Karpas-422 (cell line): ENCODE data around the gene MAP1LC3A. TPM values are rescaled to one million over a fixed set of nuclear protein-coding genes. Genes with fewer than 3 reads are reported as not detected.
"Not testable (repeated sequence)": the region's sequence is repeated elsewhere in the genome, so short reads cannot be mapped to it uniquely, and the experiment has no call there.

Source experiments
- DNase-seq: peaks from one replicate; pipeline ENCODE4 v3.0.0-alpha.2; 2015
- H2AFZ ChIP-seq: fragments of 200-600 bp; sonication (generic); 2 replicates; pipeline ENCODE4 v1.6.1; 2014; ENCODE audit warnings: antibody characterized with exemption, low read length, mixed read lengths
- H3K27ac ChIP-seq: fragments of 200-600 bp; sonication (generic); 2 replicates; pipeline ENCODE4 v1.5.1; 2014; ENCODE audit warnings: mild to moderate bottlenecking, low read length, moderate library complexity
- H3K27me3 ChIP-seq: fragments of 200-600 bp; sonication (generic); 2 replicates; pipeline ENCODE4 v1.6.1; 2014; ENCODE audit warnings: low read length, mixed read lengths
- H3K36me3 ChIP-seq: fragments of 200-600 bp; sonication (generic); 2 replicates; pipeline ENCODE4 v1.6.1; 2014; ENCODE audit warnings: low read length, mixed read lengths; ENCODE audit not compliant: insufficient read depth
- H3K4me1 ChIP-seq: fragments of 200-600 bp; sonication (generic); 2 replicates; pipeline ENCODE4 v1.6.1; 2014; ENCODE audit warnings: mild to moderate bottlenecking, low read length, mixed read lengths
- H3K4me2 ChIP-seq: fragments of 200-600 bp; sonication (generic); 2 replicates; pipeline ENCODE4 v1.6.1; 2014; ENCODE audit warnings: low read length, low read depth, mild to moderate bottlenecking; ENCODE audit not compliant: poor library complexity, severe bottlenecking
- H3K4me3 ChIP-seq: fragments of 200-600 bp; sonication (generic); 2 replicates; pipeline ENCODE4 v1.5.1; 2014; ENCODE audit warnings: mild to moderate bottlenecking, antibody characterized with exemption, low read length, mixed read lengths
- H3K79me2 ChIP-seq: fragments of 200-600 bp; sonication (generic); 2 replicates; pipeline ENCODE4 v1.6.1; 2014; ENCODE audit warnings: mild to moderate bottlenecking, low read length, mixed read lengths
- H3K9ac ChIP-seq: fragments of 200-600 bp; sonication (generic); 2 replicates; pipeline ENCODE4 v1.6.0; 2014; ENCODE audit warnings: low read length
- H3K9me2 ChIP-seq: fragments of 200-600 bp; sonication (generic), shearing (Covaris generic); replicated peaks from 2 replicates; pipeline ENCODE4 v1.6.0; 2014; ENCODE audit warnings: mild to moderate bottlenecking, low read length, moderate library complexity; ENCODE audit not compliant: insufficient read depth
- H3K9me3 ChIP-seq: fragments of 300-700, 200-600 bp; sonication (generic); 2 replicates; pipeline ENCODE4 v1.6.1; 2014; ENCODE audit warnings: low read length, mixed read lengths
- H4K20me1 ChIP-seq: fragments of 200-600 bp; sonication (generic); 2 replicates; pipeline ENCODE4 v1.6.1; 2014; ENCODE audit warnings: mild to moderate bottlenecking, antibody characterized with exemption, low read length, low read depth; ENCODE audit not compliant: insufficient read depth
- total RNA-seq: library from RNA; depleted of rRNA; stranded (reverse); fragments of >200 nt; shearing (Covaris generic); gene quantifications from 2 replicates; pipeline ENCODE4 v1.2.3, GENCODE V29; 2014; ENCODE audit warnings: low replicate concordance; rRNA removed

MAP1LC3A gene
- 12.4 and 13.8 TPM in 2 replicates for total RNA-seq

- no peaks in the 10 kb centered on the region for H4K20me1 ChIP-seq
- no peaks in the 10 kb centered on the region for H3K9me3 ChIP-seq
- peak within 1 kb of the TSS; percentile 74 for H3K9ac ChIP-seq
- H3K4me3 ChIP-seq = peak within 1 kb of the TSS; percentile 70
- H3K27ac ChIP-seq = no peak within 1 kb of the TSS
- no peaks in the 10 kb centered on the region for H3K36me3 ChIP-seq
- no peaks in the 10 kb centered on the region for H3K27me3 ChIP-seq
- H3K9me2 ChIP-seq = no peaks in the 10 kb centered on the region
- DNase-seq = peak; percentile 93
- peaks cover 4% of the 10 kb centered on the region; the same call in 1 of the 2 replicates for H3K4me1 ChIP-seq
- H3K79me2 ChIP-seq = peaks cover 5% of the 10 kb centered on the region
- H3K4me2 ChIP-seq = peak within 1 kb of the TSS; percentile 66
- H2AFZ ChIP-seq = no peak within 1 kb of the TSS
Observed at GRCh38 chr20:34558320-34559218, at the start of gene MAP1LC3A. Gene MAP1LC3A, plus strand, starts transcription at chr20:34558718. Its CDS starts 151 bp downstream, at chr20:34558869.

DNA sequence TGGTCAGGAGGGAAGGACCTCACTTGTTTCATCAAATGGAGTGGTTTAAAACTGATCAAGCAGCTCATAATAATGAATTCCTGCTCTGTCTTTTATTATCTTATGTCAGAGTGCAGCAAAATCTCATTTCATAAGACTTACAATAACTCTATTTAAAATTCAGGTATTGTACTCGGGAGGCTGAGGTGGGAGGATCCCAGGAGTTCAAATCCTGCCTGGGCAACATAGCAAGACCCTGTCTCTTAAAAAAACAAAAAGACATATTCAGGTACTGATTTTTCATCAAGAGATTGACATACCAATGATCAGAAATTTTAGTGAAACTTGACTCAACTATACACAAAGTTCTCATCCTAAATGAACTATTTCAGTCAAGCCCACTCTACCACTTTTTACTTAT is 47.9 kb upstream of the MAP1LC3A start:
- DNase-seq = no peak
- H3K9ac ChIP-seq = no peak overlapping the region

DNA sequence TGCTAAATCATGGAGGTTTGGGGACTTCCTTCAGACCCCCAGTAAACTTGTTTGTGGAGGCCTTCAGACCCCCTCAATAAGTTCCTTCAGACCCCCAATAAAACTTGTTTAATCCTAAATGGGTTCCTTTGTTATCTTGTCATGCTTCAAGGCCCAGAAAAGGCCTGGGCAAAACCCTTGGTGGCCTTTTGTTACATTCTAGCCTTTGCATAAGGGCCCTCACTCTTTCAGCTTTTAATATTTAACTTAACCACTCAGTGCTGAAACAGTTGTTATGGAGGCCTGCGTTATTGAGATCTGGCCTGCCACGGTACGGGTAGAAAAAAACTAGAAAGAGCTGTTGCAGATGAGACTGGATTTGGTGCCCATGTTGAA is 46.6 kb upstream of the MAP1LC3A start:
- Histone ChIP-seq H3K4me3 (no peak overlapping the region), H3K9ac (no peak overlapping the region), H3K9me3 (no peaks in the 10 kb centered on the region), H3K9me2 (no peaks in the 10 kb centered on the region), H3K79me2 (peaks cover 10% of the 10 kb centered on the region), H4K20me1 (no peaks in the 10 kb centered on the region), H3K4me2 (no peak overlapping the region), H3K27ac (no peak overlapping the region), H3K4me1 (peaks cover 18% of the 10 kb centered on the region), H3K27me3 (no peaks in the 10 kb centered on the region), H2AFZ (no peak overlapping the region), H3K36me3 (peaks cover 8% of the 10 kb centered on the region; the same call in 1 of the 2 replicates)
- DNase-seq = no peak

More for the DNA sequence above, 47.9 kb upstream of the MAP1LC3A start:
- H3K4me2 ChIP-seq = no peak overlapping the region
- peaks cover 8% of the 10 kb centered on the region; the same call in 1 of the 2 replicates for H3K36me3 ChIP-seq
- no peak overlapping the region for H3K4me3 ChIP-seq
- no peak overlapping the region for H2AFZ ChIP-seq
- H3K9me2 ChIP-seq = no peaks in the 10 kb centered on the region
- H4K20me1 ChIP-seq = no peaks in the 10 kb centered on the region
- no peaks in the 10 kb centered on the region for H3K27me3 ChIP-seq
- H3K79me2 ChIP-seq = no peaks in the 10 kb centered on the region; the same call in 1 of the 2 replicates
- peaks cover 13% of the 10 kb centered on the region for H3K4me1 ChIP-seq
- no peaks in the 10 kb centered on the region for H3K9me3 ChIP-seq
- H3K27ac ChIP-seq = no peak overlapping the region

DNA sequence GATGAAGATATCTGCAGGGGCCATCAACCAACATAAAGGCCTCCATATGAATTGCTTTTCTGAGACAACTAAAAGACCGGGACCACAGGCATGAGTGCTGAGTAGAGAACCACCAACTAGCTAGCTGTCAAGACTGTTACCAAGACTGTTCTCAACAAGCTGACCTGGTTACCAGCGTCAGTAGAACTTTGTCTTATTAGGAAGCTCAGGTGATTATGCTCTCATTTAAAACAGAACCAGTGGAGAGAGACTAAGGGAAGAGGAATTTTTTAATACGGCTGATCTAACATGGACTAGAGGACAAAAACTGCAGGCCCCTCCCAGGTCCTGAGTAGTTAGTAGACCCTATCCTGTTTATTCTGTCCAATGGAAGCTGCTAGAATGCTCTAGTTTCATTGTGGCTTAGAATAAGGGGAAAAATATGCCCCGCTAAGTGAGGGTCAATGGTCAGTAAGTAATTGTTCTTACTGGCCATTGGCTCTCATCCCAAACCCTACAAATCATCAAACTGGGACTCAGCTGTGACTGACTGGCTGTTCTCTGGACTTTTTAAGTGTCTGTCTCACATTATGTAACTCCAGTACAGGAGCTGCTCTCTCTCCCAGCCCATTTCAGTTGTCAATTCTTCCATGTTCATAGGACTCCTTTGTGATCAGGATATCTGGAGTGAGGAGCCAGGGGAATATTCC is 46.1 kb upstream of the MAP1LC3A start:
- no peak overlapping the region for H3K27ac ChIP-seq

DNA sequence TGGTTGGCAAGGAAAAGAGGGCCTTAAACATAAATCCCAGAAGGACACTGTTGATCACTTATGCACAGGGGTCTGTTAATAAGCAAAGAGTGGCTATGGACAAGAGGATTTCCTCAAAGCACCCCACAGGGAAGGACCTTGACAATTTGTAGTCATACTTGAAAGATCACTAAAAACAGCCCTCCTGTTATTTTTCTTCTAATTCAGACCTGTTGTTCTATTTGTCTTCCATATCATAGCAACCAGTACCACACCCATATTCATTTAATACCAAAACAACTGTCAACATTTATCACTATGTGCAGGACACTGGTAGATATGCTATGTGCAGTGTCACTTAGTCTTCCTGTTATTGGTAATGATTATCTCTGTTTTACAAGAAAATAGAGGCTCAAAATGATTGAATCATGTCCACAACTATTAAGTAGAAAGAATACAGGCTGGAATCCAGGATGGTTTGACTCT is 45.5 kb upstream of the MAP1LC3A start:
- peaks cover under 1% of the 10 kb centered on the region; the same call in 1 of the 2 replicates for H3K36me3 ChIP-seq
- DNase-seq = no peak
- peaks cover 27% of the 10 kb centered on the region for H3K4me1 ChIP-seq
- no peaks in the 10 kb centered on the region for H3K27me3 ChIP-seq
- H4K20me1 ChIP-seq = no peaks in the 10 kb centered on the region
- H3K4me2 ChIP-seq = no peak overlapping the region
- H3K4me3 ChIP-seq = no peak overlapping the region
- no peak overlapping the region for H3K9ac ChIP-seq
- no peaks in the 10 kb centered on the region for H3K9me2 ChIP-seq
- H3K9me3 ChIP-seq = no peaks in the 10 kb centered on the region
- no peak overlapping the region for H3K27ac ChIP-seq
- H3K79me2 ChIP-seq = peaks cover 21% of the 10 kb centered on the region
- H2AFZ ChIP-seq = no peak overlapping the region

More for the DNA sequence above, 46.1 kb upstream of the MAP1LC3A start:
- DNase-seq = no peak
- H2AFZ ChIP-seq = no peak overlapping the region
- peaks cover 15% of the 10 kb centered on the region for H3K79me2 ChIP-seq
- H3K9ac ChIP-seq = no peak overlapping the region
- no peak overlapping the region for H3K4me3 ChIP-seq
- H3K27me3 ChIP-seq = no peaks in the 10 kb centered on the region
- peaks cover 6% of the 10 kb centered on the region; the same call in 1 of the 2 replicates for H3K36me3 ChIP-seq
- H3K9me2 ChIP-seq = no peaks in the 10 kb centered on the region
- no peak overlapping the region for H3K4me2 ChIP-seq
- no peaks in the 10 kb centered on the region for H4K20me1 ChIP-seq
- no peaks in the 10 kb centered on the region for H3K9me3 ChIP-seq
- H3K4me1 ChIP-seq = peaks cover 21% of the 10 kb centered on the region

DNA sequence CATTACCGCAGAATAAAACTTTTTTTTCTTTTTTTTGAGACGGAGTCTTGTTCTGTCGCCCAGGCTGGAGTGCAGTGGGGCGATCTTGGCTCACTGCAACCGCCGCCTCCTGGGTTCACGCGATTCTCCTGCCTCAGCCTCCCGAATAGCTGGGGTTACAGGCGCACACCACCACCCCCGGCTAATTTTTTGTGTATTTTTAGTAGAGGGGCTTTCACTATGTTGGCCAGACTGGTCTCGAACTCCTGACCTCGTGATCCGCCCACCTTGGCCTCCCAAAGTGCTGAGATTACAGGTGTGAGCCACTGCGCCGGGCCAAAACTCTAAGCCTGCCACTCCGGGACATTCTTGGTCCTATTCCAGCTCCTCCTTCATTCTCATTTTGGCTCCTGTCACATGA is 44.5 kb upstream of the MAP1LC3A start:
- DNase-seq, H3K36me3 ChIP-seq, H3K27me3 ChIP-seq, H4K20me1 ChIP-seq, H3K4me2 ChIP-seq, H3K9me2 ChIP-seq, H3K9me3 ChIP-seq, H3K27ac ChIP-seq, H3K9ac ChIP-seq, H2AFZ ChIP-seq, H3K4me3 ChIP-seq: not testable (repeated sequence)
- peaks cover 35% of the 10 kb centered on the region for H3K4me1 ChIP-seq
- H3K79me2 ChIP-seq = peaks cover 31% of the 10 kb centered on the region

DNA sequence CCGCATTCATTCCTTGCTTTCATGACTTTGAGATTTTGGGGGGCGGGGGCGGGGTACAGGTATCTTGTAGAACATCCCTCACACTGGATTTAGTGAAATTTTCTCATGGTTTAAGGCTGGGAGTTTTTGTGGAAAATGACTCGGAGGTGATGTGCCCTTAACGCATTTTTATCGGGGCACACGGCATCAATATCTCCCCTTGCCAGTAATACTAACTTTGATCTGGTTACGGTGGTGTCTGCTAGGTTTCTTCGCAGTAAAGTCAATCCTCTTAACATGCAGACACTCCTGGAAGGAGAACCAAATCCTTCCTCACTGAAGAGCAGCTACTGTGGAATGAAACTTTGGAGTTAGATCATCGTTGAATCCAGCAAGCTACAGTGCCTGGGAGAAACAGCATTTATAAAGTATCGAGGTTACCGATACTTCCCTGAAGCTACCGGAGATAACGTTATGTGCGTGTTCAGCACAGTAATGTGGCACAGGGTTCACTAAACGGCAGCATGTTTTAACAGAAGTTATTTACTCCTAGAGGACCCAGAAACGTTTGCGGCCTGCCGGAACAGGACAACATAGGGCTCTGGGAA is 43.5 kb upstream of the MAP1LC3A start:
- H3K4me1 ChIP-seq = peaks cover 35% of the 10 kb centered on the region
- H3K79me2 ChIP-seq = peaks cover 40% of the 10 kb centered on the region
- peak overlapping the region; percentile 88 for H3K4me3 ChIP-seq
- H3K9ac ChIP-seq = peak overlapping the region; percentile 83
- no peaks in the 10 kb centered on the region for H3K9me3 ChIP-seq
- no peaks in the 10 kb centered on the region for H4K20me1 ChIP-seq
- H2AFZ ChIP-seq = peak overlapping the region; percentile 91; the same call in 1 of the 2 replicates
- peak overlapping the region; percentile 66 for H3K27ac ChIP-seq
- H3K9me2 ChIP-seq = no peaks in the 10 kb centered on the region
- peak overlapping the region; percentile 96 for H3K4me2 ChIP-seq
- H3K27me3 ChIP-seq = no peaks in the 10 kb centered on the region
- no peak for DNase-seq
- no peaks in the 10 kb centered on the region for H3K36me3 ChIP-seq
